PC-3 (cell line): ENCODE results near the gene BAZ1B. TPM values are rescaled to one million over a fixed set of nuclear protein-coding genes. Genes with fewer than 3 reads are reported as not detected.

Experiments used
- ATAC-seq: fragments of 200-7000 bp; cut with Tn5 transposase; 2 replicates; pipeline ENCODE4 v1.9.1; 2020; ENCODE audit warnings: mild to moderate bottlenecking, moderate library complexity
- BruUV-seq: library from RNA; stranded (reverse); fragments of 400-500 nt; replicated peaks from 2 replicates; lab custom pipeline; 2021; lab: Mats Ljungman, UMichigan
- CTCF ChIA-PET: fragments of 300-600 bp; sonication (Branson Sonifier 250); formaldehyde crosslinking; loops from one replicate; lab custom pipeline; 2022; ENCODE audit warnings: antibody characterized with exemption; lab: Charles Lee
- POLR2A ChIA-PET: fragments of 300-600 bp; sonication (Branson Sonifier 250); formaldehyde crosslinking; loops from one replicate; lab custom pipeline; 2022; ENCODE audit warnings: antibody characterized with exemption; ENCODE audit not compliant: unreplicated experiment; lab: Charles Lee
- DNase-seq: peaks from one replicate; pipeline ENCODE4 v3.0.0-alpha.2; 2015
- H2AFZ ChIP-seq: fragments of 300-600 bp; sonication (generic); 2 replicates; pipeline ENCODE4 v1.6.0; 2016; ENCODE audit warnings: antibody characterized with exemption, low read length
- H3F3A ChIP-seq: fragments of 300-600 bp; sonication (generic); one replicate; pipeline ENCODE4 v1.6.0; 2017; ENCODE audit warnings: antibody characterized with exemption, low read length, control low read depth, mild to moderate bottlenecking; ENCODE audit not compliant: unreplicated experiment
- H3K27ac ChIP-seq: fragments of 300-600 bp; sonication (generic); 2 replicates; pipeline ENCODE4 v1.5.1; 2016; ENCODE audit warnings: mild to moderate bottlenecking, low read length
- H3K27me3 ChIP-seq: fragments of 300-600 bp; sonication (generic); 2 replicates; pipeline ENCODE4 v1.6.1; 2016; ENCODE audit warnings: low read length, mixed read lengths
- H3K36me3 ChIP-seq: fragments of 300-600 bp; sonication (generic); 2 replicates; pipeline ENCODE4 v1.6.1; 2016; ENCODE audit warnings: low read depth, mixed run types, low read length, mixed read lengths
- H3K4me1 ChIP-seq: fragments of 300-600 bp; sonication (generic); 2 replicates; pipeline ENCODE4 v1.5.1; 2016; ENCODE audit warnings: low read length; ENCODE audit not compliant: insufficient read depth
- H3K4me2 ChIP-seq: fragments of 300-600 bp; sonication (generic); 2 replicates; pipeline ENCODE4 v1.6.0; 2016; ENCODE audit warnings: low read length
- H3K4me3 ChIP-seq: fragments of 300-600 bp; sonication (generic); 2 replicates; pipeline ENCODE4 v1.5.1; 2016; ENCODE audit warnings: mild to moderate bottlenecking, low read length, mixed read lengths
- H3K79me2 ChIP-seq: fragments of 300-600 bp; sonication (generic); 2 replicates; pipeline ENCODE4 v1.6.1; 2017; ENCODE audit warnings: low read length, mixed read lengths
- H3K9ac ChIP-seq: fragments of 300-600 bp; sonication (generic); 2 replicates; pipeline ENCODE4 v1.6.0; 2016; ENCODE audit warnings: mild to moderate bottlenecking, low read length
- H3K9me2 ChIP-seq: fragments of 300-600 bp; sonication (generic); replicated peaks from 2 replicates; pipeline ENCODE4 v1.6.1; 2016; ENCODE audit warnings: mixed run types, low read length, mixed read lengths
- H3K9me3 ChIP-seq: fragments of 300-600 bp; sonication (generic); 2 replicates; pipeline ENCODE4 v1.6.1; 2016; ENCODE audit warnings: low read length, mixed read lengths
- H4K20me1 ChIP-seq: fragments of 300-600 bp; sonication (generic); 2 replicates; pipeline ENCODE4 v1.6.1; 2016; ENCODE audit warnings: low read length, mixed read lengths
- CTCF ChIP-seq: fragments of 300-600 bp; sonication (generic); conservative IDR thresholded peaks from 2 replicates; pipeline ENCODE4 v1.5.1; 2017; ENCODE audit warnings: antibody characterized with exemption, low read depth, mild to moderate bottlenecking, low read length
- EZH2 ChIP-seq: fragments of 300-600 bp; sonication (generic); IDR thresholded peaks from one replicate; pipeline ENCODE4 v1.6.1; 2017; ENCODE audit warnings: antibody characterized with exemption, mild to moderate bottlenecking, low read length; ENCODE audit not compliant: unreplicated experiment
- EZH2phosphoT487 ChIP-seq: fragments of 300-600 bp; sonication (generic); IDR thresholded peaks from 2 replicates; pipeline ENCODE4 v1.6.1; 2018; ENCODE audit warnings: mild to moderate bottlenecking, antibody characterized with exemption, low read length, borderline replicate concordance
- intact Hi-C: fragments of 100-400 bp; cut with micrococcal nuclease; formaldehyde crosslinking; loops from 2 replicates; pipeline ENCODE4 v1.9.0; 2023
- total RNA-seq: library from RNA; depleted of rRNA; stranded (reverse); fragments of >200 nt; gene quantifications from 2 replicates; pipeline ENCODE4 v1.2.3, GENCODE V29; 2014

Gene BAZ1B
- total RNA-seq, 1 experiment from 2014 or later = 45.5 TPM

GRCh38 chr7:73442903-73443500 lies 79.1 kb downstream of the BAZ1B start:
- TF ChIP-seq CTCF (no peak), EZH2phosphoT487 (no peak), EZH2 (no peak)
- no TSS peak for BruUV-seq
- Histone ChIP-seq H3K9me2 (no peaks in the 10 kb centered on the region), H3K27me3 (no peaks in the 10 kb centered on the region), H3K36me3 (peaks cover 54% of the 10 kb centered on the region), H2AFZ (no peak overlapping the region), H3K9me3 (no peaks in the 10 kb centered on the region), H3K79me2 (no peaks in the 10 kb centered on the region), H3F3A (no peaks in the 10 kb centered on the region), H3K4me3 (no peak overlapping the region), H3K27ac (no peak overlapping the region), H3K9ac (no peak overlapping the region), H4K20me1 (no peaks in the 10 kb centered on the region), H3K4me2 (no peak overlapping the region), H3K4me1 (no peaks in the 10 kb centered on the region)
- no peak for ATAC-seq
- ChIA-PET POLR2A (no interaction called here), CTCF (no interaction called here)
- no peak for DNase-seq
- intact Hi-C loops = no loop called here

DNA sequence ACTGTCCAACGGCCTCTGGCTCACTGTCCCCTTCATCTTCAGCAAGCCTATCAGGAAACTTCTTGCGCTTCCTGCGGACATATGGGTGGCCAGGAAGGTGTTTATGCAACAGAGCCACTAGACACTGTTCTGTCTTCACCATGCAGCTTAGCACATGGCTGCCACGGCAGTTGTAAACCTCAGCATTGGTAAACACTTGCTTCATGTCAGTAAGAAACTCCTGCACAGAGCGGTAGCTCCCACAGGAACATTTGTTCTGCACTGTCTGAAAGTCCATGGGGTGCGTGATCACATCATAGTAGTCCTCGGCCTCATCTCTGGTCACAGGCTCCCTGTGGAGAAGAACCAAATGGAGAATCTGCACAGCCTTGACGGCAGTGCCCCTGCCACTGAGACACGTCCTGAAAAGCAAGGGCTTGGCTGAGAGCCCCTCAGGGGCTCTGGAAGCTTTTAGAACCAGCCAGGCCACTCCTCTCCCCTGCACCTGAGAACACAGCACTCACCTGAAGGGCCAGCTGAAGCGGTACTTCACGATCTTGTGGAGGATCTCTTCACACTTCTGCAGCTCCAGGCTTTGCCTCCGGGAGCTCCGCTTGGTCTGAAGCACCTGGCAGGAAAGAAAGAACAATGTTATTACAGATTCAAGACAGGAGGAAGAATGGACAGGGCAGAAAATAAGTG lies 79.7 kb downstream of the BAZ1B start:
- POLR2A ChIA-PET = no interaction called here
- Histone ChIP-seq H3K27me3 (no peaks in the 10 kb centered on the region), H3K79me2 (no peaks in the 10 kb centered on the region), H2AFZ (no peak overlapping the region), H3K27ac (no peak overlapping the region), H4K20me1 (no peaks in the 10 kb centered on the region), H3K9me3 (no peaks in the 10 kb centered on the region), H3K4me1 (no peaks in the 10 kb centered on the region), H3K9me2 (no peaks in the 10 kb centered on the region), H3K4me2 (no peak overlapping the region), H3K4me3 (no peak overlapping the region), H3K9ac (no peak overlapping the region), H3K36me3 (peaks cover 50% of the 10 kb centered on the region), H3F3A (no peaks in the 10 kb centered on the region)
- no peak for DNase-seq
- intact Hi-C loops = no loop called here
- no TSS peak for BruUV-seq
- TF ChIP-seq EZH2 (no peak), CTCF (no peak), EZH2phosphoT487 (no peak)
- no peak for ATAC-seq
- CTCF ChIA-PET = no interaction called here

DNA sequence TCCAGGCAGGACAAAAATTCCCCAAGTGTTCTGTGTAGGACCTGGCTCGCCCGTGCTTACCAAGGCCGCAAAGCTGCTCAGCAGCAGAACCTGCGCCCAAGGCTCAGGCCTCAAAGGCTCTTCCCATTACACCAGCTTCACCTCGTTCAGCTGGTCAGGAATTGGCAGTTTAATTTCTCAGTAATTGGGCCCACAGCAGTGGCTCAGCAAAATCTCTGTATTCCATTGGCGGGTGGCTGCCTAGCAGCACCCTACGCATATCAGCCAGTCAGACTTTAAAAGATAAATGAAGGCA lies 82.7 kb downstream of the BAZ1B start:
- Histone ChIP-seq H3K9me3 (no peaks in the 10 kb centered on the region), H3F3A (no peaks in the 10 kb centered on the region), H3K79me2 (no peaks in the 10 kb centered on the region), H3K4me1 (peaks cover 9% of the 10 kb centered on the region; the same call in 1 of the 2 replicates), H4K20me1 (no peaks in the 10 kb centered on the region), H3K4me2 (no peak overlapping the region), H2AFZ (no peak overlapping the region), H3K36me3 (peaks cover 28% of the 10 kb centered on the region), H3K9ac (no peak overlapping the region), H3K9me2 (no peaks in the 10 kb centered on the region), H3K27me3 (no peaks in the 10 kb centered on the region), H3K27ac (no peak overlapping the region), H3K4me3 (no peak overlapping the region)
- no TSS peak for BruUV-seq
- intact Hi-C loops = no loop called here
- POLR2A ChIA-PET = no interaction called here
- no peak for ATAC-seq
- TF ChIP-seq EZH2 = no peak
- TF ChIP-seq EZH2phosphoT487 = no peak
- TF ChIP-seq CTCF = no peak
- CTCF ChIA-PET = no interaction called here
- DNase-seq = no peak
